RWPE2 (cell line): ENCODE results near the gene GAP43.

ENCODE experiments used
- ATAC-seq: fragments of 200-7000 bp; cut with Tn5 transposase; 3 replicates; pipeline ENCODE4 v1.9.1; 2021; ENCODE audit warnings: low read depth
- DNase-seq: peaks from one replicate; pipeline ENCODE4 v3.0.0-alpha.2; 2020; ENCODE audit warnings: low spot score
- H3K27ac ChIP-seq: fragments of 450-650 bp; 2 replicates; pipeline ENCODE4 v1.5.1; 2017; ENCODE audit warnings: mild to moderate bottlenecking; ENCODE audit not compliant: poor library complexity, severe bottlenecking
- H3K27me3 ChIP-seq: fragments of 250-450 bp; sonication (Bioruptor Pico); 2 replicates; pipeline ENCODE4 v1.5.1; 2021; ENCODE audit warnings: mild to moderate bottlenecking, moderate library complexity; ENCODE audit not compliant: insufficient read depth, poor library complexity, severe bottlenecking
- H3K36me3 ChIP-seq: fragments of 250-450 bp; sonication (Bioruptor Pico); 2 replicates; pipeline ENCODE4 v1.5.1; 2020; ENCODE audit warnings: low read depth, mild to moderate bottlenecking, moderate library complexity
- H3K4me1 ChIP-seq: fragments of 250-450 bp; sonication (Bioruptor Pico); 2 replicates; pipeline ENCODE4 v1.5.1; 2021; ENCODE audit warnings: mild to moderate bottlenecking, moderate library complexity; ENCODE audit not compliant: insufficient read depth, poor library complexity, severe bottlenecking
- H3K4me3 ChIP-seq: fragments of 250-450 bp; sonication (Bioruptor Pico); 2 replicates; pipeline ENCODE4 v1.5.1; 2021; ENCODE audit warnings: mild to moderate bottlenecking, moderate library complexity; ENCODE audit not compliant: severe bottlenecking
- H3K9me3 ChIP-seq: fragments of 250-450 bp; sonication (Bioruptor Pico); 2 replicates; pipeline ENCODE4 v1.5.1; 2021; ENCODE audit warnings: mild to moderate bottlenecking, moderate library complexity; ENCODE audit not compliant: severe bottlenecking
- CTCF ChIP-seq: fragments of 450-650 bp; IDR thresholded peaks from one replicate; pipeline ENCODE4 v1.5.1; 2017; ENCODE audit warnings: mild to moderate bottlenecking, moderate library complexity; ENCODE audit not compliant: poor library complexity, severe bottlenecking

The GAP43 gene

GRCh38 chr3:115595611-115596275 lies 27.6 kb upstream of the GAP43 start:
- no peak for ATAC-seq
- H3K27ac ChIP-seq = no peak overlapping the region
- no peaks in the 10 kb centered on the region for H3K4me1 ChIP-seq
- no peak for TF ChIP-seq CTCF
- no peaks in the 10 kb centered on the region for H3K36me3 ChIP-seq
- no peaks in the 10 kb centered on the region for H3K27me3 ChIP-seq
- no peaks in the 10 kb centered on the region for H3K9me3 ChIP-seq
- no peak overlapping the region for H3K4me3 ChIP-seq
- DNase-seq = no peak

GRCh38 chr3:115598216-115598615 lies 25.1 kb upstream of the GAP43 start:
- DNase-seq (no peak), ATAC-seq (no peak)
- Histone ChIP-seq H3K4me1 (no peaks in the 10 kb centered on the region), H3K9me3 (no peaks in the 10 kb centered on the region), H3K27ac (no peak overlapping the region), H3K36me3 (no peaks in the 10 kb centered on the region), H3K4me3 (no peak overlapping the region), H3K27me3 (no peaks in the 10 kb centered on the region)
- no peak for TF ChIP-seq CTCF

- no peak for TF ChIP-seq CTCF
- Histone ChIP-seq H3K27me3 (no peaks in the 10 kb centered on the region), H3K4me1 (no peaks in the 10 kb centered on the region), H3K36me3 (no peaks in the 10 kb centered on the region), H3K4me3 (no peak overlapping the region), H3K9me3 (no peaks in the 10 kb centered on the region), H3K27ac (no peak overlapping the region)
- ATAC-seq (no peak), DNase-seq (no peak)
Observed at GRCh38 chr3:115602194-115602593, 21.1 kb upstream of the GAP43 start.

- no peaks in the 10 kb centered on the region for H3K36me3 ChIP-seq
- H3K4me3 ChIP-seq = no peak overlapping the region
- no peaks in the 10 kb centered on the region for H3K9me3 ChIP-seq
- TF ChIP-seq CTCF = no peak
- peaks cover 7% of the 10 kb centered on the region for H3K27me3 ChIP-seq
- H3K27ac ChIP-seq = no peak overlapping the region
- no peak for DNase-seq
- ATAC-seq = no peak
- no peaks in the 10 kb centered on the region for H3K4me1 ChIP-seq
Observed at GRCh38 chr3:115611630-115612029, 11.7 kb upstream of the GAP43 start.

GRCh38 chr3:115615001-115615814 lies 8.1 kb upstream of the GAP43 start:
- H3K9me3 ChIP-seq = no peaks in the 10 kb centered on the region
- H3K27me3 ChIP-seq = peaks cover 3% of the 10 kb centered on the region
- H3K4me3 ChIP-seq = no peak overlapping the region
- no peak for TF ChIP-seq CTCF
- H3K36me3 ChIP-seq = no peaks in the 10 kb centered on the region
- no peaks in the 10 kb centered on the region for H3K4me1 ChIP-seq
- H3K27ac ChIP-seq = no peak overlapping the region
- ATAC-seq = peak; percentile 68
- DNase-seq = no peak
